ENCODE measurements around the gene CKLF. TPM values are rescaled to one million over a fixed set of nuclear protein-coding genes. Genes with fewer than 3 reads are reported as not detected.

The CKLF gene
- 47.9 and 49.7 TPM in 2 replicates for total RNA-seq (2014; rRNA removed)
- Bru-seq, nascent RNA, result percentile 83 among the genes with signal in this experiment
- percentile 94 among the genes with signal in this experiment for BruChase-seq, experiment 1, labeled RNA remaining after a 6-hour chase
- BruChase-seq, experiment 2, labeled RNA remaining after a 2-hour chase, result percentile 91 among the genes with signal in this experiment
- long read RNA-seq, transcript CKLF-202 (3 exons, 571 nt), result minor isoform, 5 of 60 reads
- long read RNA-seq, transcript CKLF-203 (3 exons, 508 nt), result major isoform, 17 of 60 reads
- long read RNA-seq, transcript CKLF-201 (4 exons, 669 nt), result major isoform, 17 of 60 reads
- long read RNA-seq, partial matches to known transcripts, result 17 of 60 reads
- long read RNA-seq, other reads (novel, unspliced or antisense), result 1 of 60 reads

GRCh38 chr16:66552286-66553177 lies at the start of gene CKLF:
Gene CKLF (plus strand): TSS chr16:66552576. CDS start chr16:66552716, 140 bp downstream.
- H3F3A ChIP-seq (ENCODE audit: low read length, unreplicated experiment), result no peaks in the 10 kb centered on the region
- peak within 1 kb of the TSS; percentile 89 for H2AFZ ChIP-seq (ENCODE audit: low read length)
- POLR2A ChIA-PET (ENCODE audit: unreplicated experiment), result interaction anchor here (0.6 to 0.7 kb wide), 2 partner anchors 51 to 72 kb away, joined by 3 to 7 read pairs; no protein-coding TSS in a partner anchor
- DNase-seq (peak; percentile 85), ATAC-seq (peak; percentile 60)
- H3K36me3 ChIP-seq (ENCODE audit: low read depth, low read length), result no peaks in the 10 kb centered on the region
- intact Hi-C loops (cut with micrococcal nuclease), result loop anchor here (5.0 kb wide), 1 partner anchor 45 kb away; no protein-coding TSS in a partner anchor
- no peaks in the 10 kb centered on the region for H3K9me2 ChIP-seq (replicated peaks; ENCODE audit: low read length)
- no peaks in the 10 kb centered on the region for H4K20me1 ChIP-seq (ENCODE audit: low read length)
- H3K27ac ChIP-seq (ENCODE audit: low read length), result no peak within 1 kb of the TSS
- peaks cover 21% of the 10 kb centered on the region for H3K4me1 ChIP-seq (ENCODE audit: insufficient read depth, low read length)
- H3K9ac ChIP-seq (ENCODE audit: low read length), result peak within 1 kb of the TSS; percentile 71
- TSS peak; percentile 70 for BruUV-seq (replicated peaks)
- CTCF ChIA-PET, result interaction anchor here (0.6 kb wide), 1 partner anchor 162 kb away, joined by 3 read pairs; no protein-coding TSS in a partner anchor
- H3K4me2 ChIP-seq (ENCODE audit: low read length), result peak within 1 kb of the TSS; percentile 88
- H3K4me3 ChIP-seq (ENCODE audit: low read length), result peak within 1 kb of the TSS; percentile 64
- H3K27me3 ChIP-seq (ENCODE audit: low read length), result no peaks in the 10 kb centered on the region
- no peaks in the 10 kb centered on the region for H3K9me3 ChIP-seq (ENCODE audit: low read length)
- TF ChIP-seq EZH2 (IDR thresholded peaks at IDR 0.05; ENCODE audit: low read length, unreplicated experiment) (no peak), EZH2phosphoT487 (IDR thresholded peaks at IDR 0.05; ENCODE audit: borderline replicate concordance, low read length) (no peak), CTCF (conservative IDR thresholded peaks at IDR 0.05; ENCODE audit: low read depth, low read length) (no peak)
- peaks cover 28% of the 10 kb centered on the region for H3K79me2 ChIP-seq (ENCODE audit: low read length)

GRCh38 chr16:66503030-66503429 lies 49.3 kb upstream of the CKLF start:
- intact Hi-C loops (cut with micrococcal nuclease), result no loop called here
- BruUV-seq (replicated peaks), result no TSS peak
- H3K27ac ChIP-seq (ENCODE audit: low read length), result no peak overlapping the region

More at GRCh38 chr16:66503030-66503429, 49.3 kb upstream of the CKLF start:
- Histone ChIP-seq H2AFZ (ENCODE audit: low read length) (no peak overlapping the region), H3K27me3 (ENCODE audit: low read length) (no peaks in the 10 kb centered on the region), H4K20me1 (ENCODE audit: low read length) (no peaks in the 10 kb centered on the region), H3K4me1 (ENCODE audit: insufficient read depth, low read length) (peaks cover 16% of the 10 kb centered on the region), H3K9ac (ENCODE audit: low read length) (no peak overlapping the region), H3K4me2 (ENCODE audit: low read length) (no peak overlapping the region), H3K79me2 (ENCODE audit: low read length) (no peaks in the 10 kb centered on the region), H3K4me3 (ENCODE audit: low read length) (no peak overlapping the region), H3K36me3 (ENCODE audit: low read depth, low read length) (no peaks in the 10 kb centered on the region), H3K9me2 (replicated peaks; ENCODE audit: low read length) (no peaks in the 10 kb centered on the region), H3F3A (ENCODE audit: low read length, unreplicated experiment) (no peaks in the 10 kb centered on the region), H3K9me3 (ENCODE audit: low read length) (no peaks in the 10 kb centered on the region)
- DNase-seq, result no peak
- CTCF ChIA-PET, result no interaction called here
- TF ChIP-seq EZH2phosphoT487 (IDR thresholded peaks at IDR 0.05; ENCODE audit: borderline replicate concordance, low read length) (no peak), CTCF (conservative IDR thresholded peaks at IDR 0.05; ENCODE audit: low read depth, low read length) (no peak), EZH2 (IDR thresholded peaks at IDR 0.05; ENCODE audit: low read length, unreplicated experiment) (no peak)
- ATAC-seq, result no peak
- POLR2A ChIA-PET (ENCODE audit: unreplicated experiment), result no interaction called here
